Uterus (tissue), 2 donors: ENCODE measurements around the gene DOCK1.

Experiments
- POLR2A ChIP-seq, 2 donors: fragments of 450-650 bp; IDR thresholded peaks; one replicate each; pipeline ENCODE4 v1.6.1; 2016; ENCODE audit warnings: antibody characterized with exemption in 2 of 2, mild to moderate bottlenecking in 1 of 2, moderate library complexity in 1 of 2
- TF ChIP-seq, protein P1 (sequence below), 4 experiments: fragments of 200-600 bp in 2 of 4; fragments of 450-650 bp in 2 of 4; sonication (generic) in 2 of 4; IDR thresholded peaks; one replicate each; pipeline ENCODE4 v1.5.1; 2016 to 2019; ENCODE audit warnings: antibody characterized with exemption in 4 of 4, mild to moderate bottlenecking in 2 of 4, moderate library complexity in 1 of 4

- TF ChIP-seq, protein P1, sequence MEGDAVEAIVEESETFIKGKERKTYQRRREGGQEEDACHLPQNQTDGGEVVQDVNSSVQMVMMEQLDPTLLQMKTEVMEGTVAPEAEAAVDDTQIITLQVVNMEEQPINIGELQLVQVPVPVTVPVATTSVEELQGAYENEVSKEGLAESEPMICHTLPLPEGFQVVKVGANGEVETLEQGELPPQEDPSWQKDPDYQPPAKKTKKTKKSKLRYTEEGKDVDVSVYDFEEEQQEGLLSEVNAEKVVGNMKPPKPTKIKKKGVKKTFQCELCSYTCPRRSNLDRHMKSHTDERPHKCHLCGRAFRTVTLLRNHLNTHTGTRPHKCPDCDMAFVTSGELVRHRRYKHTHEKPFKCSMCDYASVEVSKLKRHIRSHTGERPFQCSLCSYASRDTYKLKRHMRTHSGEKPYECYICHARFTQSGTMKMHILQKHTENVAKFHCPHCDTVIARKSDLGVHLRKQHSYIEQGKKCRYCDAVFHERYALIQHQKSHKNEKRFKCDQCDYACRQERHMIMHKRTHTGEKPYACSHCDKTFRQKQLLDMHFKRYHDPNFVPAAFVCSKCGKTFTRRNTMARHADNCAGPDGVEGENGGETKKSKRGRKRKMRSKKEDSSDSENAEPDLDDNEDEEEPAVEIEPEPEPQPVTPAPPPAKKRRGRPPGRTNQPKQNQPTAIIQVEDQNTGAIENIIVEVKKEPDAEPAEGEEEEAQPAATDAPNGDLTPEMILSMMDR (IDR thresholded peaks at IDR 0.05), result no peak
- TF ChIP-seq POLR2A (IDR thresholded peaks at IDR 0.05), result no peak
Observed at GRCh38 chr10:127242914-127243313, 337.7 kb downstream of the DOCK1 start.
